Heart right ventricle (tissue), 16 donors: Measurements from ENCODE around the gene GID4. TPM values are rescaled to one million over a fixed set of nuclear protein-coding genes. Genes with fewer than 3 reads are reported as not detected.

ENCODE experiments used
- ATAC-seq, 8 donors: fragments of 200-7000 bp; cut with Tn5 transposase; one replicate each; pipeline ENCODE4 v1.9.1; 2020; ENCODE audit warnings: mild to moderate bottlenecking in 8 of 8, moderate library complexity in 8 of 8, moderate number of reproducible peaks in 1 of 8
- DNase-seq, 2 donors: peaks; one replicate each; pipeline ENCODE4 v3.0.0-alpha.2; 2020
- H3K27ac ChIP-seq, 10 donors: fragments of 200-600 bp; sonication (generic) in 2 of 10; one replicate each; pipeline versions ENCODE4 v1.5.0 to v1.8.0; 2020 to 2022; ENCODE audit warnings: mild to moderate bottlenecking in 3 of 10
- H3K27me3 ChIP-seq, 7 donors: fragments of 200-600 bp; one replicate each; pipeline ENCODE4 v1.8.0; 2021 to 2022; ENCODE audit warnings: mild to moderate bottlenecking in 2 of 7
- H3K36me3 ChIP-seq, 9 donors: fragments of 200-600 bp; sonication (generic) in 1 of 9; one replicate each; pipeline versions ENCODE4 v1.5.0 to v1.8.0; 2020 to 2022; ENCODE audit warnings: mild to moderate bottlenecking in 2 of 9
- H3K4me1 ChIP-seq, 9 donors: fragments of 200-600 bp; sonication (generic) in 1 of 9; one replicate each; pipeline versions ENCODE4 v1.5.0 to v1.8.0; 2020 to 2022; ENCODE audit warnings: mild to moderate bottlenecking in 4 of 9
- H3K4me3 ChIP-seq, 10 donors: fragments of 200-600 bp; sonication (generic) in 2 of 10; one replicate each; pipeline versions ENCODE4 v1.5.0 to v1.8.0; 2020 to 2022; ENCODE audit warnings: mild to moderate bottlenecking in 7 of 10, moderate library complexity in 2 of 10
- H3K9me3 ChIP-seq, 11 donors: fragments of 200-600 bp in 10 of 11; sonication (generic) in 2 of 11; one replicate each; pipeline versions ENCODE4 v1.5.0 to v1.8.0; 2013 to 2022; ENCODE audit warnings: mild to moderate bottlenecking in 2 of 11, control low read depth in 1 of 11, moderate library complexity in 1 of 11
- WGBS, 2 donors: extraction: QIAGEN DNeasy Blood & Tissue Kit; methylation state at CpG; one replicate each; pipeline ENCODE4 v1.1.7; 2013; ENCODE audit warnings: inconsistent platforms in 1 of 2; 5-methylcytosine and 5-hydroxymethylcytosine counted together
- intact Hi-C, 10 donors: fragments of 100-400 bp; cut with DNase I; formaldehyde crosslinking; loops; one replicate each; pipeline versions ENCODE4 v1.11.1 to v1.14.2; 2022
- polyA plus RNA-seq, 2 donors: library from polyadenylated mRNA; stranded (reverse); fragments of 200-250 nt; gene quantifications; one replicate each; pipeline ENCODE4 v1.2.3, GENCODE V29; 2013
- total RNA-seq, 10 donors: library from RNA; stranded (reverse); fragmentation: NEBNext Ultra II Directional in 3 of 10; extraction: Animal tissue kit (Norgen Biotek cat#: 25700) in 3 of 10; gene quantifications; one replicate each; pipeline versions ENCODE4 v1.2.1 to v1.2.4, GENCODE V29; 2021 to 2023
- TF ChIP-seq, protein P1 (sequence below), 9 donors: fragments of 200-600 bp; sonication (generic) in 2 of 9; IDR thresholded peaks; one replicate each; pipeline versions ENCODE4 v1.5.0 to v1.8.0; 2021 to 2022; ENCODE audit warnings: antibody characterized with exemption in 9 of 9, mild to moderate bottlenecking in 5 of 9, moderate library complexity in 1 of 9
- donor health status: Arrhythmogenic right ventricular cardiomyopathy.
- donor health status: ischemic (EF 13 %, LVEDD 7.1; RV severe dilation, severe dysfunction).
- donor health status: healthy with polysubstance abuse.
- donor health status: DM: no; HTN: yes; CAD: no.
- donor health status: DM: no; HTN: no; CAD: no.
- donor health status: ischemic (EF 25% LVEDD 6.9; RV normal size, moderate dysfunction).
- donor health status: ischemic (EF 25% LVEDD 5.7; RV mildly dilated, moderate dysfunction).
- donor health status: healthy.
- donor health status: DM: yes; HTN: yes; CAD: no.
- donor health status: Ischemic cardiomyopathy.
- donor health status: ischemic (EF 35%, LVEDD 5.7; RV mildly dilated, moderate dysfunction).
- donor health status: nonischemic (EF 11% LVEDD 7.7; RV severe dilation, severe dysfunction).
- donor health status: DM: yes; HTN: yes; CAD: no.
- donor health status: PGD.
- donor health status: ischemic (EF 29% LVEDD 5.4; RV normal size, mild dysfunction).
- donor health status: nonischemic (EF 23%, LVEDD 6.1; RV moderate dilation, normal function).

Gene GID4
- total and polyA plus RNA-seq, 12 donors = 7.0 to 23.7 (median 17.1) TPM

DNA sequence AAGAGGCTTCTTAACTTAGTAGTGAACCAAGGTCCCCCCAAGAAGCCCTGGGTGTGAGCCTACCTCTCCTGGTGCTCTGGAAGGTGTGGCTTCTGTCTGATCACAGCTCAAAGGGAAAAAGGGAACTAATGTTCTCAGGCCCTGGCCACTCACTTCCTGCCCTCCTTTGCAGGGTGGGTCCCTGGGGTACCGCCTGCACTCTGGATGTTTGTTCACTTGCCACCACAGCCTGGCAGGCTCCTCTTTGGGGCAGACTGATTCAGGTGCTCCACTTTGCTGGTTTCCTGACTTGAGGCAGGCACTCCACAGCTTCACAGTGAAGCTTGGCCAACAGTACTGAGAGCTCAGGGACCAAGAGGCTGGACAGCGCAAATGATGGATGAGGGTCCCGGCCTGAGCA, 63.4 kb downstream of the GID4 start:
- TF ChIP-seq, protein P1, sequence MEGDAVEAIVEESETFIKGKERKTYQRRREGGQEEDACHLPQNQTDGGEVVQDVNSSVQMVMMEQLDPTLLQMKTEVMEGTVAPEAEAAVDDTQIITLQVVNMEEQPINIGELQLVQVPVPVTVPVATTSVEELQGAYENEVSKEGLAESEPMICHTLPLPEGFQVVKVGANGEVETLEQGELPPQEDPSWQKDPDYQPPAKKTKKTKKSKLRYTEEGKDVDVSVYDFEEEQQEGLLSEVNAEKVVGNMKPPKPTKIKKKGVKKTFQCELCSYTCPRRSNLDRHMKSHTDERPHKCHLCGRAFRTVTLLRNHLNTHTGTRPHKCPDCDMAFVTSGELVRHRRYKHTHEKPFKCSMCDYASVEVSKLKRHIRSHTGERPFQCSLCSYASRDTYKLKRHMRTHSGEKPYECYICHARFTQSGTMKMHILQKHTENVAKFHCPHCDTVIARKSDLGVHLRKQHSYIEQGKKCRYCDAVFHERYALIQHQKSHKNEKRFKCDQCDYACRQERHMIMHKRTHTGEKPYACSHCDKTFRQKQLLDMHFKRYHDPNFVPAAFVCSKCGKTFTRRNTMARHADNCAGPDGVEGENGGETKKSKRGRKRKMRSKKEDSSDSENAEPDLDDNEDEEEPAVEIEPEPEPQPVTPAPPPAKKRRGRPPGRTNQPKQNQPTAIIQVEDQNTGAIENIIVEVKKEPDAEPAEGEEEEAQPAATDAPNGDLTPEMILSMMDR (IDR thresholded peaks at IDR 0.05) = no peak
- intact Hi-C loops = no loop called here
- Histone ChIP-seq H3K27ac (no peak overlapping the region), H3K4me1 (no peaks in the 10 kb centered on the region), H3K4me3 (no peak overlapping the region), H3K9me3 (no peaks in the 10 kb centered on the region), H3K27me3 (no peaks in the 10 kb centered on the region), H3K36me3 (peaks cover 0 to 97% (median 18%) of the 10 kb centered on the region in 9 donors)
- no peak for ATAC-seq
- WGBS, 2 donors = 93 to 97% methylated on average over 3 of the region's 3 CpGs
- no peak for DNase-seq

DNA sequence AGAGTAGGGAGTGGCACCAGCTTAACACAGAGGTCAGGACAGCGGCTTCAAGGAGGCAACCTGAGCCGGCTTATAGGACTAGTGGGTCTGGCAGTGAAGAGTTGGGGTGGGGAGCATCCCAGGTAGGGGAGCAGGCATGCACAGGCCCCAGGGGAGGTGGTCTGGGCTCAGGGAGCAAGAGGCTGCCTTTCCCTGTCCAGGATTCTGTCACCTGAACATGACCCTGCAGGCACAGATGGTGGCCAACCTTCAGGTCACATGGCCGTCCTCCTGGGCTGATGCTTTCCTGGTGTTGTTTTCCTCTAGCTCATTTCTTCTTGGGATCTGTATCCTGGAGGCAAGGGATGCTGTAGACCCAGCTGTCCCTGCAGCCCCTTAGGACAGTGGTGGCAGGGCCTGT, 65.8 kb downstream of the GID4 start:
- 88 to 90% methylated on average over 3 of the region's 3 CpGs for WGBS, 2 donors
- H3K9me3 ChIP-seq = no peaks in the 10 kb centered on the region
- peaks cover 0 to 74% (median 8%) of the 10 kb centered on the region in 9 donors for H3K36me3 ChIP-seq
- no peak overlapping the region for H3K4me3 ChIP-seq
- H3K27ac ChIP-seq = no peak overlapping the region
- H3K27me3 ChIP-seq = no peaks in the 10 kb centered on the region
- DNase-seq (no peak), ATAC-seq (no peak)
- intact Hi-C loops = no loop called here
- no peaks in the 10 kb centered on the region for H3K4me1 ChIP-seq
- TF ChIP-seq, protein P1 (IDR thresholded peaks at IDR 0.05) = no peak

DNA sequence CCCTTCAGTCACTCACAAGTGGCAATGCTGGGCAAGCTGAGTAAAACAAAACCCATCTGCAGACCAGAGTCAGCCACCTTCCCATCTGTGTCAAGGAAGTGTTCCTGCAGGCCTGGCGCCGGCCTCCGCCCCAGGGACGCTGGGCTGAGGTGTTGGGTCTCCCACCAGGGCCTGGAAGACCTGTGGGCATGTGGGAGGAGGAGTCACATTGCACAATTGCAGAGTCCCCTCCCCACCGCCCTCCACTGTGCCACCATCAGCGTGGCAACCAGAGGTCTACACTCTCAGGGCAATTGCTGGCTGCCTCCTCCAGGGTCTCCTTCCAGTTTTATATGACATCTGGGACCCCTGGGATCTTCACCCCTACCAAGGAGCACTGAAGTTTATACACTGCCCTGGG, 66.4 kb downstream of the GID4 start:
- Histone ChIP-seq H3K4me1 (no peaks in the 10 kb centered on the region), H3K36me3 (peaks cover 0 to 68% (median 8%) of the 10 kb centered on the region in 9 donors), H3K27me3 (no peaks in the 10 kb centered on the region), H3K27ac (no peak overlapping the region), H3K4me3 (no peak overlapping the region), H3K9me3 (no peaks in the 10 kb centered on the region)
- no peak for ATAC-seq
- TF ChIP-seq, protein P1 (IDR thresholded peaks at IDR 0.05) = no peak
- intact Hi-C loops = no loop called here
- 87 to 98% methylated on average over 6 of the region's 6 CpGs for WGBS, 2 donors
- DNase-seq = no peak

DNA sequence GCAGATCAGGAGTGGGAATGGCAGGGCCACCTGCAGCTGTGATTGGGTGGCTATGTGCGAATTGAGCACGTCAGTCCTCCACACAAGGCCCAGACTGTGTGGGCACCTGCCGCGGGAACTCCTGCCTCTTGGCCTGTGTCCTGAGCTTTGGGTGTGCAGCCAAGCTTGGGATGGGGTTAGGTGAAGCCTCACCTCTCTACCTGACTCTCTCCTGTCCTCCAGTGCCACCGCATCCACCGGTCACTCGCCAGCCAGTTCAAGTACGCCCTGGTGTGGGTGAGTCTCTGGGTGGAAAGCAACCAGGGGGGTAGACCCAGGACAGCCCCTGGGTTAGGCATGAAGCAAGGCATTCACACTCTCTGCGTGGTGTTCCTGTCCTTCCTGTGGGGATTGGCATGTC, 67.0 kb downstream of the GID4 start:
- DNase-seq (no peak), ATAC-seq (no peak)
- TF ChIP-seq, protein P1 (IDR thresholded peaks at IDR 0.05) = no peak
- Histone ChIP-seq H3K36me3 (peaks cover 0 to 62% (median 8%) of the 10 kb centered on the region in 9 donors), H3K27ac (no peak overlapping the region), H3K27me3 (no peaks in the 10 kb centered on the region), H3K4me1 (no peaks in the 10 kb centered on the region), H3K4me3 (no peak overlapping the region), H3K9me3 (no peaks in the 10 kb centered on the region)
- intact Hi-C loops = no loop called here
- 93 to 96% methylated on average over 9 of the region's 9 CpGs for WGBS, 2 donors
